Coronary artery (tissue), 2 donors: ENCODE results near the gene PITX2.

ENCODE experiments used
- DNase-seq: peaks from one replicate; pipeline ENCODE4 v3.0.0-alpha.2; 2017; ENCODE audit warnings: low spot score
- H3K27ac ChIP-seq, 2 donors: fragments of 200-600 bp; sonication (generic); one replicate each; pipeline ENCODE4 v1.5.1; 2016 to 2019
- H3K4me3 ChIP-seq: fragments of 200-600 bp; sonication (generic); 2 replicates; pipeline ENCODE4 v1.5.1; 2016; ENCODE audit warnings: mild to moderate bottlenecking, moderate library complexity
- TF ChIP-seq, protein P1 (sequence below): fragments of 200-600 bp; sonication (generic); IDR thresholded peaks from one replicate; pipeline ENCODE4 v1.5.1; 2019; ENCODE audit warnings: antibody characterized with exemption

Gene PITX2

DNA sequence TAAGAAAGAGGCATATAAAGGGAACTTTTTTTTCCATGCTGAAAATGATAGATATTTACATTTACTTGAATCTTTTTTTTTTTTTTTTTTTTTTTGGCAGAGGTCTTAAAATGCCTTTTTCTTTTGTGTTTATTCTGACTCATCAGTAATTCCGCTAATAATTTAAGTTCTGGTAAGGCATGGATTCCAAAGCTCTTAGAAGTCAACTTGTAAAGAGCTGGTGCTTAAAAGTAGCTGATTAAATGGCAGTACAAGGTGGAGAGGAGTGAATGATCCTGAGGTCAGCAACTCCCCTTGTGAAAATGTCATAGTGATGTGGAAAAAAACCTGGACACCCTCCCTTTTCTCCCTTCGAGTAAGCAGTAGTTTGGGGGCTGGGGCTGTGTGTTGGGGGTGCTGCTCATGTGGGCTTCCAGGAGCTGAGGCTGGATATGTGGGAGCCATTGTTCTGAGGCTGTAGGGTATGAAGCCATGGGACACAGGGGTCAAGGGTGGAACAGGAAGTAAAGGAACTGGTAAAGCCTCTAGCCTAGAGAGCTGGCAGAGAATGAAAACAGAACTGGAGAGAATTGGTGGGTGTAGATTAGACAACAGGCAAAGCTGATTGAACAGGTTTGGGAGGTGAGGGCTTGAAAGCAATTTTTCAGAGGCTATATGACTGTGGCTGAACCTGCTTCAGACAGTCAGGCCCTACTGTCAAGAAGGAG lies 41.0 kb upstream of the PITX2 start:
- TF ChIP-seq, protein P1, sequence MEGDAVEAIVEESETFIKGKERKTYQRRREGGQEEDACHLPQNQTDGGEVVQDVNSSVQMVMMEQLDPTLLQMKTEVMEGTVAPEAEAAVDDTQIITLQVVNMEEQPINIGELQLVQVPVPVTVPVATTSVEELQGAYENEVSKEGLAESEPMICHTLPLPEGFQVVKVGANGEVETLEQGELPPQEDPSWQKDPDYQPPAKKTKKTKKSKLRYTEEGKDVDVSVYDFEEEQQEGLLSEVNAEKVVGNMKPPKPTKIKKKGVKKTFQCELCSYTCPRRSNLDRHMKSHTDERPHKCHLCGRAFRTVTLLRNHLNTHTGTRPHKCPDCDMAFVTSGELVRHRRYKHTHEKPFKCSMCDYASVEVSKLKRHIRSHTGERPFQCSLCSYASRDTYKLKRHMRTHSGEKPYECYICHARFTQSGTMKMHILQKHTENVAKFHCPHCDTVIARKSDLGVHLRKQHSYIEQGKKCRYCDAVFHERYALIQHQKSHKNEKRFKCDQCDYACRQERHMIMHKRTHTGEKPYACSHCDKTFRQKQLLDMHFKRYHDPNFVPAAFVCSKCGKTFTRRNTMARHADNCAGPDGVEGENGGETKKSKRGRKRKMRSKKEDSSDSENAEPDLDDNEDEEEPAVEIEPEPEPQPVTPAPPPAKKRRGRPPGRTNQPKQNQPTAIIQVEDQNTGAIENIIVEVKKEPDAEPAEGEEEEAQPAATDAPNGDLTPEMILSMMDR: no peak
- Histone ChIP-seq H3K4me3 (no peak overlapping the region), H3K27ac (no peak overlapping the region)
- DNase-seq: no peak

DNA sequence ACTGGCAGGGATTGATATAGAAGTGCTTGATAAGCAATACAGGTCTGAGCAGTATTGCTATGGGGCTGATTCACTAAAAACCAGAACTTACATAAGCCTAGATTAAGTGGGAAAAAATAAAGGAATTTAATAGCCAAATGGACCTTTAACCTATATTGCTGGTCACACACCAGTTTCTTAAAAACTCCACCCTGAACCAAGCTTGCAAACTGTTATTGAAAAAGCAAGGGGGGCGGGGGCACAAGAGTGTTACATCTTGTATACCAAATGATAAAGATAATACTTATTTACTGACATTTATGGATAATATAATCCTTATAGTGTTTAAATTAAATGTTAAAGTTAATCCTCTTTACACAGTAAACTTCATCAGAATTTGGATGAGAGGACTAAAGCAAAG lies 40.3 kb upstream of the PITX2 start:
- Histone ChIP-seq H3K27ac (no peak overlapping the region), H3K4me3 (no peak overlapping the region)
- TF ChIP-seq, protein P1: no peak
- no peak for DNase-seq

DNA sequence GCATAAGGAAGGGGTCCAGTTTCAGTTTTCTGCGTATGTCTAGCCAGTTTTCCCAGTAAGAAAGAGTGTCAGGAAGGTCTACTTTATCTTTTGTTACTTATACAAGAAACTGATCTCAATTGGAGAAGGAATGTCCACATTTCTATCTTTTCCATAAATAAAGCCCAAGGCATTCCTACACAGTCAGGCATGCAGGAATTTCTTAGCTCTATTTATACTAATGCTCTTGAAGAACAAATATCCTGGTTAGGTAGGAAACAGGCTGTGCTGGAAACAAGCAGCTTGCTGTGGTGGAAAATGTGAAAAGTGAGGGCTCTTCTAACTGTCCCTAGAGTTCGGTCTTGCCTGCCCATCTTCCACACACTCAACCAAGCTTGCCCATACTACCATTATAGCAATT lies 37.9 kb upstream of the PITX2 start:
- no peak overlapping the region for H3K27ac ChIP-seq
- no peak for DNase-seq
- TF ChIP-seq, protein P1: no peak
- no peak overlapping the region for H3K4me3 ChIP-seq

DNA sequence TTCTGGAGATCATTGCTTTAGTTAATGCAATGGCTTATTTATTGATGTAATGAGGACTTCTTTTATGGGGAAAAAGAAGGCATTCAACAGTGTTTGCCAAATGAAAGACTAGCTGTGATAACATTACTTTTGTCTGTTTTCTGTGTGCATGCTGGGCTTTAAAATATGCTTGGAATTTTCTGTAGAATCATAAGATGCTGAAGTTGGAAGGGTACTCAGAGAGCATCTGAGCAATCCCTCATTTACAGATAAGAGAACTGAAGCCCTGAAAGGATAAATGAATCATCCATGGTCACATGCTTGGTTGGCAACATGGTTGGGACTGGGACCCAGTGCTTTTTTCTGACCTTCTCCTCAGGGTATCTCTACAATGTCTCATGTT lies 31.4 kb upstream of the PITX2 start:
- TF ChIP-seq, protein P1: no peak
- Histone ChIP-seq H3K4me3 (no peak overlapping the region), H3K27ac (no peak overlapping the region)
- DNase-seq: no peak

DNA sequence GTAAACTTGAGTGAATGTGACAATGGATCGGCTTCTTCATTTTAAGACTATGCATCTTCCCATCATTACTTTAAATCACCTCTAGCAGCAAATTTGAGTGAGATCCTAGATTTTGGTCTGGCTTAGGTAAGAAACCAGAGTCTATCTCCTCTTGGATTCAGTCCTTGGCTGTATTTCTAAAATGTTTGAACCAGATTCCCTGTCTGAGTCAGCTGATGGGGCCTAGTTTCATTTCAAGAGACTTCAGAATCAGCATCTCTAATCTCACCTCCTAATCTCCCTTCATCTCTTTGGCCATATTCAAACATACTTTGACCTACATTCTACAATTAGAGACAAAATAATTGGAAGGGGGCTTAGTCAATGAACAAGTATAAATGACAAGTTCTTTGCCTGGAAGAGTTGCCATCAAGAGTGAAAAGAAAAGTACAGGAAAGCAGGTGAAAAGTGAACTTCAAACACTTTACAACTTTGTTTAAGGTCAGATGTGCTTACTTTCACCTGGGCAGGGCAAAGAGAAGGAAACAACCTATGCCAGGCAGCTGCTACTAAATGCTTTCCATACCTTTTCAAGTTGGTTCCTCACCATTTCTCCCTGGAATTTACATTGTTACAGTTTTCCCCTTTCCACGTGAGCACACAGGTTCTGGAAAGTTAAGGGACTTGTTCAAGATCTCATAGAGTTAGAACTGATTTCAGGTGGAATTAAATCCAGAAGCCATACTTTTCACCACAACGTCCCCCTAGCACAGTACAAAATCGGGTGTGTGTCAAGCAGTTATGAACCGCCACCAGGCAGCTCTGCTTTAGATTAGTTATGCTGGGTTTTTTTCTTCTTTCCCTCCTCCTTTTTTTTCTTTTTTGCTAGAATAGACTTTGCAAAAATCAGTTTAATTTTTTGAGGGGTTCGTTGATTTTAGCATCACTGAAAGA lies 30.7 kb upstream of the PITX2 start:
- H3K4me3 ChIP-seq: no peak overlapping the region
- H3K27ac ChIP-seq: no peak overlapping the region
- TF ChIP-seq, protein P1: no peak
- DNase-seq: no peak

DNA sequence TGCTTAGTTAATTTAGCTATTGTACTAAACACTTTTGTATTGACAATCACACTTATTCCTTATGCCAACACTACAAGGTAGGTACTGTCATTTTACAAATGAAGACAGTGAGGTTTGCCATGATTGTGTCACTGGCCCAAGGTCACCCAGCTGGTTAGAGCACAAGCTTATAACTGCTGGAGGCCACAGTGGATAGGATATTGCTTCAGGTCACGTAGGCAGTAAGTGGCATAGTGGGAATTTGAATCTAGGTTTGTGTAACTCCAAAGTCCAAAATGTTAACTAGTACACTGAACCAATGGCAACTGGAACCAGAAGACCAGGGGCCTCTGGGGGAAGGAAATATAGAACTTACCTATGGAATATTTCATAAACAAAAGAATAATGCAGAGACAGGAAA lies 21.1 kb upstream of the PITX2 start:
- no peak for DNase-seq
- TF ChIP-seq, protein P1: no peak
- Histone ChIP-seq H3K27ac (no peak overlapping the region), H3K4me3 (no peak overlapping the region)

DNA sequence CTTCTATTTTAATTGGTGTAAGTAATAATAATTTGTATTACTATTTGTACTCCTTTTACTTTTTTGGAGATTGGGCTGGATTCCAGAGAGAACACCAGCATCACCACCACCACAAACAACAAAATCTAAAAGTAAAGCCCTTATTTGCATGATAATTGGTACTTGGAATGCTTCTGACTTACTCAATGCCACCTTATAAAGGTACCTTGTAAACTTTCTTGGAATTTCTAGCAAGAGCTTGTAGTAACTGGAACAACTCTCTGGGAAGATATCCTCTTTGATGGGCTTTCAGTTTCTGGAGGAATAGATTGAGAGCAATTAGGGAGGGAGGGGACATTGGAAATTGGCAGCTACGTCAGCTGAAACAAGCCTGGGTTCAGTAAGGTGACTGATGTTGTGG lies 20.2 kb upstream of the PITX2 start:
- Histone ChIP-seq H3K4me3 (no peak overlapping the region), H3K27ac (no peak overlapping the region)
- no peak for DNase-seq
- TF ChIP-seq, protein P1: no peak
